Measurements from ENCODE around the gene MRPS6. TPM values are rescaled to one million over a fixed set of nuclear protein-coding genes. Genes with fewer than 3 reads are reported as not detected.

The MRPS6 gene
- total RNA-seq, 1 experiment from 2014 or later: 6.2 TPM

DNA sequence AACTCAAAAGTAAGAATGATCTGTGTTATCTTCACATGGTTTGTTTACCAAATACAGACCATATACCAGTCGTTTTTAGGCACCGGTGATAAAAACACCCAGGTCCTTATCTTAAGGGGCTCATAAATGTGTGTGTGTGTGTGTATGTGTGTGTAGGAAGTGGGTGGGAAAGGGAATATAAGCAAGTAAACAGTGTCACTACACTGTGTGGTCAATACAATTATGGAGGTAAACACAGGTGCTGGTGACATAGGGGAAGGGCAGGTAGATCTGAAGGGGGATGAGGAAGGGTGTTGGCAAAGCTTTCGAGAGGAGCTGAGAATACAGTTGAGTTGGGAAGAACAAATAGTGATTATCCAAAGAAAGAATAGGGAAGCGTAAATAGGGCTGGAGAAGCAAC is 19.1 kb upstream of the MRPS6 start:
- DNase-seq (ENCODE audit: low read depth, low spot score): no peak
- in situ Hi-C loops (cut with HindIII; ENCODE audit: low pct_unique_long_range_greater_than_20kb, low sequenced_read_pairs): no loop called here

DNA sequence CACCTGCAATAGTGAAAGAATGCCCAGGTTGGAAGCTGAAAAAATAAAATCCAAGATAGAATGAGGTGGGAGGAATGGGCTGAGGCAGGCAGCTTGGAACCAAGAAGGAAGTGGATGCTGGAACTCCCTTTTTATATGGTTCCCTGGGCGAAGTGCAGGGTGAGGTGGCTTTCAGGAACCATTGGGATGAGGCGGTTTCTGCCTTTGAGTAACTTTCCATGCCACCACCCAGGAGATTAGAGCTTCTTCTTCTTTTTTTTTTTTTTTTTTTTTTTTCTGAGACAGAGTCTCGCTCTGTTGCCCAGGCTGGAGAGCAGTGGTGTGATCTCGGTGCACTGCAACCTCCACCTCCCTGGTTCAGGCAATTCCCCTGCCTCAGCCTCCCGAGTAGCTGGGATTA is 17.8 kb upstream of the MRPS6 start:
- DNase-seq (ENCODE audit: low read depth, low spot score): no peak
- in situ Hi-C loops (cut with HindIII; ENCODE audit: low pct_unique_long_range_greater_than_20kb, low sequenced_read_pairs): no loop called here

DNA sequence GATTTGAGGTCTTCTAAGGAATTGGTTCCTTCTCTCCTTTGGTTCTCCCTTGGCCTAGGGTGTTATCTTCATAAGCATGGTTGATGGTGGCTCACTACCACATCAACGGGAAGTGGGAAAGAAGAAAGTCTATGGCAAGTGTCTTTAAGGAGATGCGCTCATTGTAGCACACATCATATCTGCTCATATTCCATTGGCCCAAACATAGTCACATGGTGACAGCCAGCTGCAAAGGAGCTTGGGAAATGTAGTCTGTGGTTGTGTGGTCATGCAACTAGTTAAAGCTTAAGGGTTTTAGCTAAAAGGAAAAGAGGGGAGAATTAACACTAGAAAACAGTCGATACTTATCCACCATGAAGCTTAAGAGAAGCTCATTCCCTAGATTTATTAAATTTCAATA is 11.4 kb upstream of the MRPS6 start:
- peak; percentile 53 for DNase-seq (ENCODE audit: low read depth, low spot score)
- in situ Hi-C loops (cut with HindIII; ENCODE audit: low pct_unique_long_range_greater_than_20kb, low sequenced_read_pairs): no loop called here

DNA sequence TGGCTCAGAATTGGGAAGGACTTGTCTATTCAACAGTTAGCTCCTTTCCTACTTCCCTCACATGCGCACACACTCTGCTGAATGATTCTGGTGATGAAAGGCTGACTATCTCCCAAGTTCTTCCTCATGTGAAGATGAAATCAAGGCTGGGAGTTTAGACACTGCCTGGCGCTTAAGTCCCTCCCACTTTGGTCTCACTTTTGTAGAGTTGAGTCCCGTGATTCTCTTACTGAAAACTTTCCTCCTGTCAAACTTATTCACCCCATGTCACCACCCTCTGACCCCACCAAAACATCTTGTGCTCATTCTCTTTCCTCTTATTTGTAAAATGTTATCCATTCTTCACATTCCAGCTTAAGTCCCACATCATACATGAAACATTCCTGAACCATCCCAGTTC is 8.4 kb upstream of the MRPS6 start:
- no peak for DNase-seq (ENCODE audit: low read depth, low spot score)
- in situ Hi-C loops (cut with HindIII; ENCODE audit: low pct_unique_long_range_greater_than_20kb, low sequenced_read_pairs): no loop called here

DNA sequence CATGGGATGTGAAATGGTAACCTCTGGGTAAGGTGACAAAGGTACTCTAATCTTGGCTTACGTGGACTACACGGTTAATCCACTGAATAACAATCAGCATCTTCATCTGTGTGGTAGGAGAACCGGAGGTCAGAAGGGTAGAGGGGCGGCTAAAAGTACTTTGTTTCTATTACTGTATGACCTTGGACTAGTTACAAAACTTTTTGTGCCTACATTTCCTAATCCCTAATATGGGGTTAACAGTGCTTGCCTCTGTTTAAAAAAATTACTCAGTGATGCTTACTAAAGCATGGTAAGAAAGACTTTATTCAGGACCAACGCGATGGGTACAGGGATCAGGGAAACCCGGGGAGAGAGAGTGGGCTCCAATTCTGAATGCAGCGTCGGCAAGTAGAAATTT is 1.7 kb upstream of the MRPS6 start:
- in situ Hi-C loops (cut with HindIII; ENCODE audit: low pct_unique_long_range_greater_than_20kb, low sequenced_read_pairs): no loop called here

DNA sequence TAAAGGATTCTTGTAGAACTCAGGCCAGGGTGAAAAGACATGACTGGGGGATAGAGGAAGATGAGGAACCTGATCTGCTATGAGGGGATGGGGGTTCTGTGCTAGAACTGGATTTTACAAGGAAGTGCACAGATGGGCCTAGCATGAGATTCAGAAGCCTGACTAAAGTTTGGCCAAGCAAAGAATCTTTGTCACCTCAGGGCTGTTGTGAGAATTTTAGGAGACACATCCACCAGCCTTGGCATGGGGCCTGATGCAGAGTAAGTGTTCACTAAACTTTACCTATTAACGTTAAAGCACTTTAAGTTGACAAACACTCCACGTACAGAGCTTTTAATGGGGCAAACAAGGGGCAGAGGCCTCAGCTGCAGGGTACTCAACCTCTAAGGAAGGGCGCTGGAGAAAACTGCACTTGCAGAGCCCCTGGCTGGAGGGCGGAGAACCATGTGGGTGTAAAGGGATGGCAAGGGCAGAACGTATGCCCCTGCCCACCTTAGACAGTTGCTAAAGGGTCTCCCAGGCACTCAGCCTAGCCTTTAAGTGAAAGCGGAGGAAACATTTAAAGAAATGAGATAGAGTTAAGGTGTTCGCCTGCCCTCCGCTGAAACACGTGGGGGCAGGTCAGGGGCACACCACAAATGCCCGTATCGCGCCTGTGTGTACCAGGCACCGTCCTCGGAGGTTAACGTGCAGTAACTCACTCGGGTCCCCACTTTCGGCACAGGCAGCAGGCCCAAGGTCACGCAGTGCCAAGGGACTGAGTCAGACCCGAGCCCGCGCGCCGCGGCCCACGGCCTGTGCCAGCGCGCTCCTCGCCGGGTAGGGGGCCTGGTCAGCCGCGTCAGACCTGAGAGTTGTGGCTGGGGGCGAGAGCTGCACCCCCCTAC is 990 bp upstream of the MRPS6 start:
- no peak for DNase-seq (ENCODE audit: low read depth, low spot score)
- in situ Hi-C loops (cut with HindIII; ENCODE audit: low pct_unique_long_range_greater_than_20kb, low sequenced_read_pairs): no loop called here

More for the DNA sequence above, 1.7 kb upstream of the MRPS6 start:
- DNase-seq (ENCODE audit: low read depth, low spot score): no peak

DNA sequence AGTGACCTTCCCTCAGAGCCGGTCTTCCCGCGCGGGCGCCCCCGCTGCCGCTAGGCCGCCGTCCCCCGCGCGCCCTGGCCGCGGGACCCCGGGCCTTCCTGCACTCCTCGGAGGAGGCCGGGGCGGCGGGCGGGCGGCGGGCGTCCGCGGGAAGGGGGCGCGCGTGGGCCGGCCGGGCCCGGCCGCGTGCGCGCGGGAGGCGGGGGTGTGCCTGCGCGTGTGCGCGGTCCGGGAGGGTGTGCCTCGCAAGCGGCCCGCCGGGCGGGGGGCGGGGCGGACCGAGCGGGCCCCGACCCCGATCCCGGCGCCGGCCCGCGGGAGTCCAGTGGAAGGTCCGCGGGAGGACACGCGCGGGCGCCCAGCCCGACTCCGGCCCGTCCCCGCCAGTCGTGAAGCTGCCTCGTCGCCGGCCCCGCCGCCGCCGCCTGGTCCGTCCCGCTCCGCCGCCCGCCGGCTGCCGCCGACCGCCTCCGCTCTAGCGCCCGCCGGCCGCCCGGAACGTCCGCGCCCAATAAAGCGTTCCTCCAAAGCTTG is 438 bp downstream of the MRPS6 start:
- no peak for DNase-seq (ENCODE audit: low read depth, low spot score)
- in situ Hi-C loops (cut with HindIII; ENCODE audit: low pct_unique_long_range_greater_than_20kb, low sequenced_read_pairs): no loop called here

DNA sequence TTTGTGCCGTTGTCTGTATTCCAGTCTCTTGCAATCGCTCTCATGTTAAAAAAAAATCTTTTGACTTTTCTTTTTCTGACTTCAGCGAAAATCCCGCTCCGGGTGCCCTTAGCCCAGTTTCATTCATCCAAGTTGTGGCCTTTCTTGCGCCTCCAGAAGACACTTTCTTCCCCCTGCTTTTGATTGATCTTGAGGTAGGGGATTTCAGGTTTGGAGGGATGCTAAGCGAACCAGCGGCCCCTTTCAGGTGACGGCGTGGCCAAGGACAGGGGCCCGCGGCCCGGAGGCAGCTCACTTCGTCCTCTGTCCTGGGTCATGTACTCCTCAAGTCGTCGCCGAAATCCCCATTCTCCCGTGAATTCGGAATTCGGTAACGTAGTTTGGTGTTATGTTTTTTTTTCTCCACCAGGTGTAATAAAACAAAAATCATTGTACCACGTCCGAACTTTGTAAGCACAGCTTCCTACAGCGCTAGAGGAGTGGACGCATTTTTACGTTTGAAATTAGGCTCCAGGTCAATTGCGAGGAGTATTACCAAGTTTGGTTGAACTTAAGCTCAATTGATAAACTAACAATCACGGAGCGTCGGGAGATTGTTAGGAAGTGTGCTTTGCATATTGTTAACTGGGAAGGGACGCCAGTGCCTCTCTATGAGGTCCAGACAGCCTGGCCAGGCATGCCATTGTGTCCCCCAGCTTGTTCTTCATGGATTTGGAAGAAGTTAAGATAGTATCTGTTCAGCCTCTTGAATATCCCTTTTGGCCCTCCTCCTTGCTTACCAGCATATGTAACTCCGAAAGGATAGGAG is 1.1 kb downstream of the MRPS6 start:
- in situ Hi-C loops (cut with HindIII; ENCODE audit: low pct_unique_long_range_greater_than_20kb, low sequenced_read_pairs): no loop called here
- DNase-seq (ENCODE audit: low read depth, low spot score): no peak

DNA sequence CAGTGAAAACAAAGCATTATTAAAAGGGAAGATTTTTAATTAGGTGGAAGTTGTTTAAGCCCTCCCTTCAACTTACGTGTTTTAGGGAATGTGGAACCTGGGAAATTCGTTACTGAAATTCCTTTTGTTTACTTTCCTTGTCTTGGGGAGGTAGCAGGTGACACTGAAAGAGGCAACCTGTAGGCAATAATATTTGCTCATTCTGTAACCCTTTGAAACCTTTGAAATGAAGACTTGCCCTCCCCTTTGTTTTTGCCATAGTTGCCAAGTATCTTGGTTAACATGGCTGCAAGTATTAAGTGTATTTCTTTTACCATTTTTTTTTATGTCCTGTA is 1.7 kb downstream of the MRPS6 start:
- DNase-seq (ENCODE audit: low read depth, low spot score): no peak

DNA sequence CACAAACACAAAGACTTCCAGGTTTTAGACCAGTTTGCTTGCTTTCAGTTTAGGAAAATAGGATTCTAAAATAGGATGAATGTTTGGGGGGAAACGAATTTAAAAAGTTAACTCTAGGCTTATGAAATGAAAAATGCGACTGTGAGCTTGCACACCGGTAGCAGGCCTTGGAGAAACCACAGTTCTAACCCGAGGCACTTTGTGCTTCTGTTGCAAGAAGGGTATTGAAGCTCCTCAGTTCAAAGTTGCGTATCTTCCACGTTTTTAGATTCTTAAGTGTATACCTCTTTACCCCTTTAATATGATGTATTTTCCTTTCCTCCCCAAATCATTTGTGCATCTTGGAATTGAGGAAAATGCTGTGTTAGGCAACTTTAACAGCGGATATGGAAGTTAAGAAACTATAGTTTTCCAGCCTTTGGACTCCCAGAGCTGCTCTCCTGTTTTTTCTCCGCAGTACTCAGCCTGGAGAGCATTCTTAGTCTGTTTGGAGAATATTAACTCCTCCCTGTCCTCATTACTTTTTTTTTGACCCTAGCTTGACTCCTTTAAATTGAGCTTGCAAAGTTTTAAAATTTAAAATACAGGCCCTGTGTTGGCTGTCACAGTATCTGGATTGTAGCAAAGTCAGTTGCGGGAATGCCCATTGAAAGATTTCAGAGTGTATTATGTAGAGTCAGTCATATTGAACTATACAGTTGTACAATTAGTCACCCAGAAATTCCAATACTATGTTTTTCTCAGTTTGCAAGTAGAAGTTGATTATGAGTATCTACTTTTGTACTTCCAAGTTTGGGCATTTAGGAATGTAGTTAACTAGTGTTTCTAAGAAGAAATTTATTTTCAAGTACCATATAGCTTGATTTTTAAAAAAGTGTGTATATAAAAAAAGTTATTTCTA is 2.6 kb downstream of the MRPS6 start:
- peak; percentile 16 for DNase-seq (ENCODE audit: low read depth, low spot score)
- in situ Hi-C loops (cut with HindIII; ENCODE audit: low pct_unique_long_range_greater_than_20kb, low sequenced_read_pairs): no loop called here

More for the DNA sequence above, 1.7 kb downstream of the MRPS6 start:
- in situ Hi-C loops (cut with HindIII; ENCODE audit: low pct_unique_long_range_greater_than_20kb, low sequenced_read_pairs): no loop called here

DNA sequence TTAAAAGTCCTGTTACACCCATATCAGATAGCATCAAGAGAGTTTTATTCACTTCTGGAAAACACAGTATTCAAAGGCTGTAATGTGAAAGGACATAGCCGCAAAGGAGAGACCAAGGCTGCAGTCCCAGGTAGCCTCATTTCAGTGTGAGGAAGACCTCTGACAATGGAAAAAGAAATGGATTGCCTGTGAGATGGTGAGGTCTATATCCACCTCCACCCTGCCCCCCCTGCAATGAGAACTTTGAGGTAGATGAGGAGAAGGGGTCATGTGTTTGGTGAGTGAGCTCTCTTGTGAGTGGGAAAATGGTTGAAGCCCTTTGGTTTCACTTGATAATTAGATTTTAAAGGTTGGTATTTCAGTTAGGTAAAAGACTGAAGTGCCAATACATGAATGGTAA is 3.5 kb downstream of the MRPS6 start:
- DNase-seq (ENCODE audit: low read depth, low spot score): no peak
- in situ Hi-C loops (cut with HindIII; ENCODE audit: low pct_unique_long_range_greater_than_20kb, low sequenced_read_pairs): no loop called here

DNA sequence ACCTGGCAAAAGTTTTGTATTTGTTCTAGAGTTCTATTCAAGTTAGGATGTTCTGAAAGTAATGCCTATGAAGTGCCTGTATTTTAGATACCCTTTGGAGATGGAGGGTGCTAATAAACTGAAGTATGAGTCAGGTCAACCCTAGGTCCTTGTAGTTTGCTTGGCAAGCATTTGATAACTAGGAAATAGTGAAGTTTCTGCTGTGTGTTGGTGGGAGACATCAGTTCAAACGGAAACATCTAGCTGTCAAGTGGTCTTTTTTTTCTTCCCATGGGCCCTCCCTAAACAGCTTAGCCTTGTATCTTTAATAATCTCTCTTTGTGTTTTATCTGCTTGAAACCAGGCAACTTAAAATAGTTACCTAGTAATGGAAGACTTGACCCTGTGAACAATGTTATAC is 4.5 kb downstream of the MRPS6 start:
- no peak for DNase-seq (ENCODE audit: low read depth, low spot score)
- in situ Hi-C loops (cut with HindIII; ENCODE audit: low pct_unique_long_range_greater_than_20kb, low sequenced_read_pairs): no loop called here

DNA sequence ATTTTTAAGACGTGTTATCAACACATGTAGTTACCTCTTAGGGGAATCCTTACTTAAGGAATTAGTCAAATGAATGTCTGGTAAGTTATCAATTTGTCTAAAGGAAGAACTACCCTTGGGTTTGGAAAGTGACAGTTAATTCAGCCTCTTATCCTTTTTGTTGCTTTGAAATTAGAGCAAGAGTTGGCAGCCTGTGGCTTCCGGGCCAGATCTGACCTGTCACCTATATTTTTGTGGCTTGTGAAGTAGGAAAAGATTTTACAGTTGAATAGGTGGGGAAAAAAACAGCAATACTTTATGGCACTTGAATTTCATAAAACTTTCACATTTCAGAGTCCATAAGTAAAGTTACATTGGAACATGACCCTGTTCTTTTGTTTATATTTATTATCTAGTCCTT is 5.5 kb downstream of the MRPS6 start:
- no peak for DNase-seq (ENCODE audit: low read depth, low spot score)
- in situ Hi-C loops (cut with HindIII; ENCODE audit: low pct_unique_long_range_greater_than_20kb, low sequenced_read_pairs): no loop called here

DNA sequence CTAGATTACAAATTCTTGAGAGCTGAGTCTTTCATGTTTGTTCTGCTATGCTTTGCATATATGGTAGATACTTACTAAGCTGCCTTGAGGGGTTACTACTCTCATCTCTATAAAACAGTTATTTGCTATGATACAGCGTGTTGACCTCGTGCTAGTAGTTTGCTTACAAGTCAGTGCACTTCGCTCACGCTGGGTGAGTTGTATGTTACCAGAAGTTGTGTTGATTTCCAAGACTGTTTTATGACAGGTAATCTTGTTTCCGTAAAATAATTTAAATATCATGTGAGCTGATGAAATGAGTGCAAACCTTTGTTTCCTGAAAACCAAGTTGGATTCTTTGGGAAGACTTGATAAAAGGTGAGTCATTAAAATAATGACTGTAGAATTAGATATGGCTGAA is 7.3 kb downstream of the MRPS6 start:
- no peak for DNase-seq (ENCODE audit: low read depth, low spot score)

DNA sequence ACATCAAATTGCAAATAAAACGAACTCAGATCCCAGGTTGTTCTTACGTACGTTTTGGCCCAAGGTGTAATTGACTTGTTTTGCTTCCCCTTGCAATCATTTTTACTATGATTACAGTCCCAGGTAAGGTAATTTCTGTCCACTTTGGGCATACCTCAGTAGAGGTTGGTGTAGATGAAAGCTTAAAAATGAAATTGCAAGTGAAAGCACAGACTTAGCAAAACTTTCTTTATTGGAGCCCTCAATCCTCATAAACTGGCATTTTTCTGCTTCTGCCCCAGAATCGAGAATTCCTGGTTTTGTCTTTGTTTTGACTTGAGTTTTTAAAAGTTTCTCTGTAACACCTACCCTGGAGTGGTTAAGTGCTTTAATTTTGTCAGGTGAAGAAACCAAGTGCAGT is 9.4 kb downstream of the MRPS6 start:
- DNase-seq (ENCODE audit: low read depth, low spot score): no peak
- in situ Hi-C loops (cut with HindIII; ENCODE audit: low pct_unique_long_range_greater_than_20kb, low sequenced_read_pairs): no loop called here

More for the DNA sequence above, 7.3 kb downstream of the MRPS6 start:
- in situ Hi-C loops (cut with HindIII; ENCODE audit: low pct_unique_long_range_greater_than_20kb, low sequenced_read_pairs): no loop called here

DNA sequence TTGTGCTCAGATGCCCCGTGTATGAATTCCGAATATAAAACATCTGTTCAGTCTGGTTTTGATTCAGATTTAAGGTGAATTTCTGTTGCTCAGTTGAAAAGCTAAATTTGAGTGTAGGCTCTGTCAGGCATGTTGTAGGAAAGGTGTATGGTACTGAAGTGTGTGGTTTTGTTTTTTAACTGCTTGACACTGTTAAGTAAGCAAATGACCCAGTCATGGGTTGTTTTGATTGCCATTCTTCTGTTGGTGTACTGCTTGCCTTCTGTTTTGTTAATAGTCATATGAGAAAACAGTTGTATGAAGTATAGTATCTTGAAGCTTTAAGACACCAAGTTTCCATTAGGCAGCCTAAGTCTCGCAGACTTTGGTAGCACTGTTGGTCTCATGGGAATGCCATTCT is 10.0 kb downstream of the MRPS6 start:
- DNase-seq (ENCODE audit: low read depth, low spot score): no peak
- in situ Hi-C loops (cut with HindIII; ENCODE audit: low pct_unique_long_range_greater_than_20kb, low sequenced_read_pairs): no loop called here

DNA sequence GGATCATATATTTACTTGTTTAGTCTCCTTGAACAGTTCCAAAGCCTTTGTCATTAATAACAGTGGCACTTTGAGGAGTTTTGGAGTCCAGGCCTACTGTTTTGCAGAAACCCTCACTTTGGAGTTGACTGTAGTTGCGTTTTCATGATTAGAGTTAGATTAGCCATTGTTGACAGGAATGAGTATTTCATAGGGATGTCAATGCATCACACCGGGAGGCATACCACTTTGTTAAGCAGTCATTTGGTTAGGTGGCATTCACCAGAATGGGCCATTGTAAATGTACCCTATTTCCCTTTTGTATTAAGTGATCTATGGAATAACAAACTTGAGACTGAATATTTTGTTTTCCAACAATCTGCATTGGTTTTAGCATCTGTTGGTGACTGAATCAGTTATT is 11.8 kb downstream of the MRPS6 start:
- in situ Hi-C loops (cut with HindIII; ENCODE audit: low pct_unique_long_range_greater_than_20kb, low sequenced_read_pairs): no loop called here
- no peak for DNase-seq (ENCODE audit: low read depth, low spot score)

DNA sequence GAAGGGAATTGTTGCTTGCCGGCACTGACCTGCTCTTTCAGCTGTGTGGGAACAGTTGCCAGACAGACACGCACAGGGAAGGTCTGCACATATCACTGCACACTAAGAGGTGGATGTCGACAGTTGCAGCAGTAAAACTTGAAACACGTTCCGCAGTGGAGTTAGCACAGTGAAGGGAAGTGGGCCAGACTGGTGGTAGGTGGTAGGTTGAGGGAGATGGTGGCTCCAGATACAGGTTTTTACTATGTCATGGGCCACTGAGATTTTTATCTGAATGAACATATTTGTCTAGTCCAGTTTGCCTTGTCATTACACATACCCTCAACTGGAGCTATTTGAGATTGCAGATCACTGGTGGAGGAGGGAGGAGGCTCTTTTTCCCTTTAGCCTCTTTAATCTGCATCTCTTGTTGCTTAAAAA is 13.5 kb downstream of the MRPS6 start:
- in situ Hi-C loops (cut with HindIII; ENCODE audit: low pct_unique_long_range_greater_than_20kb, low sequenced_read_pairs): no loop called here
- no peak for DNase-seq (ENCODE audit: low read depth, low spot score)

All from SK-MEL-5 (cell line).